Erythroblast (primary cell): ENCODE results near the gene SARDH.

ENCODE experiments used
- DNase-seq, 2 experiments: peaks; one replicate each; lab custom pipeline; 2025; lab: John Stamatoyannopoulos, UW
- GATA1 ChIP-seq: IDR thresholded peaks from 2 replicates; pipeline ENCODE4 v1.6.1; 2011; ENCODE audit warnings: low read depth, mild to moderate bottlenecking, control low read depth, low read length, moderate library complexity
- POLR2A ChIP-seq: IDR thresholded peaks from 2 replicates; pipeline ENCODE4 v1.6.1; 2011; ENCODE audit warnings: mild to moderate bottlenecking, low read length

The SARDH gene

GRCh38 chr9:133659516-133659915 lies 78.6 kb downstream of the SARDH start:
- no peak for DNase-seq
- TF ChIP-seq POLR2A = no peak
- TF ChIP-seq GATA1 = no peak

GRCh38 chr9:133658442-133659431 lies 79.4 kb downstream of the SARDH start:
- TF ChIP-seq GATA1 (no peak), POLR2A (no peak)
- no peak for DNase-seq

GRCh38 chr9:133657120-133657661 lies 81.0 kb downstream of the SARDH start:
- no peak for TF ChIP-seq POLR2A
- no peak for TF ChIP-seq GATA1
- DNase-seq = no peak

GRCh38 chr9:133656211-133657119 lies 81.7 kb downstream of the SARDH start:
- DNase-seq = no peak
- TF ChIP-seq GATA1 (no peak), POLR2A (no peak)

GRCh38 chr9:133655701-133656100 lies 82.5 kb downstream of the SARDH start:
- DNase-seq = no peak
- no peak for TF ChIP-seq POLR2A
- TF ChIP-seq GATA1 = no peak

- no peak for TF ChIP-seq POLR2A
- DNase-seq = no peak
Measured at GRCh38 chr9:133654736-133655657, 83.2 kb downstream of the SARDH start.

GRCh38 chr9:133653638-133654037 lies 84.5 kb downstream of the SARDH start:
- no peak for DNase-seq
- no peak for TF ChIP-seq POLR2A
- TF ChIP-seq GATA1 = no peak

- DNase-seq = no peak
- no peak for TF ChIP-seq GATA1
- TF ChIP-seq POLR2A = no peak
Measured at GRCh38 chr9:133650026-133650425, 88.1 kb downstream of the SARDH start.

- TF ChIP-seq POLR2A (no peak), GATA1 (no peak)
- no peak for DNase-seq
Measured at GRCh38 chr9:133649194-133649593, 89.0 kb downstream of the SARDH start.

GRCh38 chr9:133647765-133648469 lies 90.2 kb downstream of the SARDH start:
- no peak for TF ChIP-seq GATA1
- TF ChIP-seq POLR2A = no peak
- DNase-seq = no peak

GRCh38 chr9:133647148-133647547 lies 91.0 kb downstream of the SARDH start:
- TF ChIP-seq GATA1 (no peak), POLR2A (no peak)
- DNase-seq = no peak

- TF ChIP-seq POLR2A (no peak), GATA1 (no peak)
- no peak for DNase-seq
Measured at GRCh38 chr9:133645021-133645765, 93.0 kb downstream of the SARDH start.
